Lower leg skin (tissue), 4 donors: ENCODE measurements around the gene KRT86. TPM values are rescaled to one million over a fixed set of nuclear protein-coding genes. Genes with fewer than 3 reads are reported as not detected.

Source experiments
- DNase-seq, 2 donors: peaks; one replicate each; pipeline ENCODE4 v3.0.0-alpha.2; 2019; ENCODE audit warnings: low spot score in 2 of 2
- H3K4me3 ChIP-seq: fragments of 200-600 bp; sonication (generic); 2 replicates; pipeline ENCODE4 v1.5.1; 2017; ENCODE audit warnings: mild to moderate bottlenecking, low read depth; ENCODE audit not compliant: poor library complexity, severe bottlenecking
- POLR2A ChIP-seq, 2 donors: fragments of 450-650 bp; IDR thresholded peaks; one replicate each; pipeline ENCODE4 v1.6.1; 2016 to 2017; ENCODE audit warnings: antibody characterized with exemption in 2 of 2, mild to moderate bottlenecking in 1 of 2, moderate library complexity in 1 of 2
- WGBS, 2 donors: methylation state at CpG; one replicate each; pipeline ENCODE4 v1.1.5; 2018; 5-methylcytosine and 5-hydroxymethylcytosine counted together
- intact Hi-C: fragments of 100-400 bp; cut with DNase I; formaldehyde crosslinking; loops from one replicate; pipeline ENCODE4 v1.15.0; 2023; ENCODE audit warnings: low total_unique reads
- total RNA-seq, 4 donors: library from RNA; depleted of rRNA; stranded (reverse); fragments of >200 nt; gene quantifications; one replicate each; pipeline ENCODE4 v1.1.0, GENCODE V29; 2016
- TF ChIP-seq, protein P1 (sequence below), 3 donors: fragments of 450-650 bp; IDR thresholded peaks; one replicate each; pipeline ENCODE4 v1.5.1; 2016; ENCODE audit warnings: antibody characterized with exemption in 3 of 3, mild to moderate bottlenecking in 3 of 3, moderate library complexity in 2 of 3

Gene KRT86
- total RNA-seq, 4 donors from 2014 or later: 0.86 to 298 (median 10.0) TPM; not detected in 1

DNA sequence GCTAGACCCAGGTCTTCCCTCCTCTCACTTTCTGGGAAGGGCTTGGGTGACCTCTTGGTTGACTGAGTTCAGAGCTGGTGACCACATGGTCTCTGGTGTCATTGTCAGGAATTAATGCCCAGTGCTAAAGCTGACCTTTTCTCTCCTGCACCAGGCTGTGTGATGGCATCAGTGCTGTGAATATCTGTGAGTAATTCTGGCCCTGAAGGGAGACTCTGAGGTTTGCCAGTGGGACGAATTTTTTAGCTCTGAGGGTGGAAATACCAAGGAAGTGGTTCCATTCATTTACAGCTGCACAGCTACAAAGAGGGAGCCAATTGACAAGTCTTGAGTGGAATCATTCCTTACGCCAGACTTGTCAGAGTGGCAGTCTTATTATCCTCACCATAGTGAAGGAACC lies 6.2 kb upstream of the KRT86 start:
- no peak overlapping the region for H3K4me3 ChIP-seq
- peak in 1 of 2 donors; percentile 48 for DNase-seq
- 66 to 69% methylated on average over 2 of the region's 2 CpGs for WGBS, 2 donors
- no peak for TF ChIP-seq POLR2A (IDR thresholded peaks at IDR 0.05)
- TF ChIP-seq, protein P1, sequence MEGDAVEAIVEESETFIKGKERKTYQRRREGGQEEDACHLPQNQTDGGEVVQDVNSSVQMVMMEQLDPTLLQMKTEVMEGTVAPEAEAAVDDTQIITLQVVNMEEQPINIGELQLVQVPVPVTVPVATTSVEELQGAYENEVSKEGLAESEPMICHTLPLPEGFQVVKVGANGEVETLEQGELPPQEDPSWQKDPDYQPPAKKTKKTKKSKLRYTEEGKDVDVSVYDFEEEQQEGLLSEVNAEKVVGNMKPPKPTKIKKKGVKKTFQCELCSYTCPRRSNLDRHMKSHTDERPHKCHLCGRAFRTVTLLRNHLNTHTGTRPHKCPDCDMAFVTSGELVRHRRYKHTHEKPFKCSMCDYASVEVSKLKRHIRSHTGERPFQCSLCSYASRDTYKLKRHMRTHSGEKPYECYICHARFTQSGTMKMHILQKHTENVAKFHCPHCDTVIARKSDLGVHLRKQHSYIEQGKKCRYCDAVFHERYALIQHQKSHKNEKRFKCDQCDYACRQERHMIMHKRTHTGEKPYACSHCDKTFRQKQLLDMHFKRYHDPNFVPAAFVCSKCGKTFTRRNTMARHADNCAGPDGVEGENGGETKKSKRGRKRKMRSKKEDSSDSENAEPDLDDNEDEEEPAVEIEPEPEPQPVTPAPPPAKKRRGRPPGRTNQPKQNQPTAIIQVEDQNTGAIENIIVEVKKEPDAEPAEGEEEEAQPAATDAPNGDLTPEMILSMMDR (IDR thresholded peaks at IDR 0.05): no peak
- intact Hi-C loops: no loop called here

DNA sequence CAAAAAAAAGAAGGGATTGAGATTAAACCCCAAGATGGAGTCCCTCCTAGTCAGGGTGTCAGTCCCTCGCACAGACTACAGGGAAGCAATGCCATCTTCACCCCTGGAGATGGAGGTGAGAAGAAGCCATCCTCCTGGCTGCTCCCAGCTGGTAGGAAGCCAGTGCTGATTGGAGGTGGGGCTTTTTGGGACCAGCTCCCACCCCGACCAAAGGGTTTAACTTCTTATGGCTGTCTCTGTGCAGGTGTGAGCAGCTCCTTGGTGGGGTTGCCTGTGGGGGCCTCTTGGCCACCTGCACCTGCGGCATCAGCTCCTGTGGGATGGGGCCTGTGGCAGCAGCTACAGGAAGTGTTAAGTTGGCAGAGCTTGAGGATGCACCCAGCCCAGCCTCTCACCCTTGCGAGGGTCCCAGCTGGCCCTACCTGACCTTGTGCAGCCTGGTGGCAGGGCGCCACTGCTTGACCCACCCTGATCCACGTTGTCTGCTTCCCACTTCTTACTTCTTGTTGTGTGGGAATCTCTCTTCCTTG lies 3.8 kb upstream of the KRT86 start:
- intact Hi-C loops: no loop called here
- no peak for TF ChIP-seq POLR2A (IDR thresholded peaks at IDR 0.05)
- TF ChIP-seq, protein P1 (IDR thresholded peaks at IDR 0.05): no peak
- 75 to 81% methylated on average over 6 of the region's 6 CpGs for WGBS, 2 donors
- DNase-seq: peak in 1 of 2 donors; percentile 73
- H3K4me3 ChIP-seq: no peak overlapping the region

DNA sequence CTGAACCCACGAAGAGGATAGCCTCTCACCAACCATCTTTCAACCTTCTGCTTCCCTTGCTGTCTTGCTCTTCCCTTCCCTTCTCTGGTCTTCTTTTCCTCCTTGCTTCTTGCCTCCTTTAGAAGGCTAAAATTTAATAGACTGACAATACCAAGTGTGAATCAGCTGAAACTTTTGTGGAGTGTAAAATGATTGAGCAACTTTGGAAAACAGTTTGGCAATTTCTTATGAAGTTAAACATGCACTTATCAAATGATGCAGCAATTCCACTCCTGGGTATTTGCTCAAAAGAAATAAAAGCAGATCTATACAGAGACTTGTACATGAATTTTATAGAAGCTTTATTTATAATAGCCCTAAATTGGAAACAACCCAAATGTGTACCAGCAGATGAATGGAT lies 3.3 kb upstream of the KRT86 start:
- DNase-seq: no peak
- WGBS, 2 donors: 79% methylated on average over 1 of the region's 1 CpG
- no peak for TF ChIP-seq POLR2A (IDR thresholded peaks at IDR 0.05)
- TF ChIP-seq, protein P1 (IDR thresholded peaks at IDR 0.05): no peak
- intact Hi-C loops: no loop called here
- H3K4me3 ChIP-seq: no peak overlapping the region

DNA sequence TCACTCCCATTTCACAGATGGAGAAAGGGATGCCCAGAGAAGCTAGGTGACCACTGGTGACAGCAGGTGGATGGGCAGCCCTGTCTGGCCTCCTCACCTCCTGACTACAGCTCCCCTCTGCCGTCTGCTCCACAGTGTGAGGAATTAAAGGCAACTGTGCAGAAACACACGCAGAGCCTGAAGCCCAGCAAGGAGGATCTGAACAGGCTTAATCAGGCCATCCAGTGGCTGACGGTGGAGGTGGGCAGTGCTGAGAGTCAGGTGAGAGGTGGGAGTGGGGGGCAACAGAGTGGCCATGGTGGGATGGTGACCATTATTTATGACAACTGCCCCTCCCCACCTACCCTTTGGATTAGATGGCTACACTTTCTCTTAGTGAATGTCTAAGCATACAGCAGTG lies 1.2 kb downstream of the KRT86 start:
- H3K4me3 ChIP-seq: no peak overlapping the region
- intact Hi-C loops: loop anchor here (5.0 kb wide), 1 partner anchor 108 kb away; no protein-coding TSS in a partner anchor
- DNase-seq: peak in 1 of 2 donors; percentile 80
- TF ChIP-seq, protein P1 (IDR thresholded peaks at IDR 0.05): no peak
- no peak for TF ChIP-seq POLR2A (IDR thresholded peaks at IDR 0.05)
- 86 to 93% methylated on average over 3 of the region's 3 CpGs for WGBS, 2 donors

DNA sequence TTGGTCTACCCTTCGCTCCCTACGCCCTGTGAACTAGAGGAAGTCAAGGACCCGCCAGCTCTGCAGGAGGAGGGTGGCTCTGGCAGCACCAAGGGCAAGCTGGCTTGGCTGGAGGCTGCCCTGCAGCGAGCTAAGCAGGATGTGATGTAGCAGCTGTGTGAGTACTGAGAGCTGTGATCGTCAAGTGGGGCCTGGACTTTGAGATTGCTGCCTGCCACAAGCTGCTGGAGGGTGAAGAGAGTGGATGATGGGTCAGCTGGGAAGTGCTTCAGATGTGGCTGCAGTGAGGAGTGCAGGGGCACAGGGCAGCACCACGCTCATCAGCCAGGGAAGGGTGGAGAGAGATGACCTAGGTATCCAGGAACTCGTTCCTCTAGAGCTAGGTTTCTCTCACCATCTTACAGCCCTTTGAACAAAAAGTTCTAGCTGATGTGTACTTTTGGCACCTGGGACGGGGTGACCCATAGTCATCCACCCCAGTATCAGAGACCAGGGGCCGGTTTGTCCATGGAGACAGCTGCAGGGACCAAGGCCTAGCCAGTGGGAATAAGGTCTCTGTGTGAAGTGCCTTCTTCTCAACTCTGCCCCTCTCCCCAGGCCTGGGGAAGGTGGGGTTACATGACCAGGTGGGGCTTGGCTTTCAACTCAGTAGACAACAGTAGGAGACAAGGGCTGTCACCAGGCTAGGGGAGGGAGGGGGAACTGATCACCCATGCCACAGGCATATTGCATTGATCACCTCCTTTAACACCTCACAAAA lies 3.2 kb downstream of the KRT86 start:
- 94 to 95% methylated on average over 8 to 9 of the region's 9 CpGs for WGBS, 2 donors
- TF ChIP-seq, protein P1 (IDR thresholded peaks at IDR 0.05): no peak
- TF ChIP-seq POLR2A (IDR thresholded peaks at IDR 0.05): no peak
- intact Hi-C loops: loop anchor here (5.0 kb wide), 1 partner anchor 110 kb away; no protein-coding TSS in a partner anchor
- DNase-seq: peak in 1 of 2 donors; percentile 73
- H3K4me3 ChIP-seq: no peak overlapping the region
